GM15510 (cell line): ENCODE data around the gene SLC2A10.

ENCODE experiments used
- POLR2A ChIP-seq: IDR thresholded peaks from 3 replicates; pipeline ENCODE4 v1.6.1; 2011; ENCODE audit warnings: borderline replicate concordance; ENCODE audit not compliant: insufficient read length; ENCODE audit errors: extremely low read depth

Gene SLC2A10

GRCh38 chr20:46708172-46708860 is 1.1 kb upstream of the SLC2A10 start:
- TF ChIP-seq POLR2A = no peak

DNA sequence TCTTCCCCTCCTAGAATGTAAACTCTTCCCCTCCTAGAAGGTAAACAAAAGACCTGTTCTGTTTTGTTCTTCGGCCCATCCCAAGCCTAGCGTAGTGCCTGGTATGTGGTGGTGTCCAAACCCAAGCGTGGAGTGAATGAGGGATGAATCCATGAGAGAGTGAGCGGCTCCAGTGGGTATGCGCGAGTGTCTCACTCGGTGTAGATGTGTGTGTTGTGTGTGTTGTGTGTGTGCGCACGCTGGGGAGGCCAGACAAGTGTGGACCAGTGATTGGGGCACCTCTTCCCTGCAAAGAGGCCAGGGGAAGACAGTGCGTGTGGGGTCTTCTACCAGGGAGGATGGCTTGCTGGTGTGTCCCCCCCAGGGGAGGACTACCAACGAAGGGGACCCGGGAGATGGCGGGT is 392 bp upstream of the SLC2A10 start:
- TF ChIP-seq POLR2A = no peak

DNA sequence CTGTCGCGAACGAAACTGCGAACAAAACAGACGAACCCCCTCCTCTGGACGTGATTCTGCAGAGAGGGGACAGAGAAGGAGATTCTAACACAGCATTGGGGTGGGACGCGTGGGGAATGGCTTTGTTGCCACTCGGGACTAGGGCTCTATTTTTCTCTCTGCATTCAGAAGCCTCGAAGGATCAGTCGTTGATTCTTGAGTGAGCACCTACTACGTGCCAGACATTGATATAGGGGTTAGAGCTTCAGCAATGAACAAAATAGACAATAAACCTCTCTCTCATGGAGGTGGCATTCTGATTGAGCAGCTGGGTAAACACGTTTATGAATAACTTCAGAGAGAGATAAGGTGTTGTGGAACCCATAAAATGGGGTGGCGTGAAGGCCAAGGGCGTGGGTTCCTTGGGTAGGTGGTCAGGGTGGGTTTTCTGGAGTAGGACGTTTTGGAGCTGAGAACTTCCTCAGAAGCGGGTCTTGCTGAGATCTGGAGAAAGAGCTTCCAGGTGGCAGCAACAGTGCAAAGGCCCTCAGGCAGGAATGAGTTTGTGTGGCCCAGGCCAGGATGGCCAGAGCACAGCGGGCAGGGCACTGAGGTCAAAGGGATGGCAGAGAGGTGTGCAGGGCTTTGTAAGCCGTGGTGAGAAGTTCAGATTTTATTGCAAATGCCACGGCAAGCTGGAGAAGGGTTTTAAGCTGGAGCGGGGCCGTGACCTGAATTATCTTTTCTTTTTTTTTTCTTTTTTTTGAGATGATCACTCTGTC is 884 bp downstream of the SLC2A10 start:
- no peak for TF ChIP-seq POLR2A

- no peak for TF ChIP-seq POLR2A
Measured at GRCh38 chr20:46712056-46712636, 2.7 kb downstream of the SLC2A10 start.

DNA sequence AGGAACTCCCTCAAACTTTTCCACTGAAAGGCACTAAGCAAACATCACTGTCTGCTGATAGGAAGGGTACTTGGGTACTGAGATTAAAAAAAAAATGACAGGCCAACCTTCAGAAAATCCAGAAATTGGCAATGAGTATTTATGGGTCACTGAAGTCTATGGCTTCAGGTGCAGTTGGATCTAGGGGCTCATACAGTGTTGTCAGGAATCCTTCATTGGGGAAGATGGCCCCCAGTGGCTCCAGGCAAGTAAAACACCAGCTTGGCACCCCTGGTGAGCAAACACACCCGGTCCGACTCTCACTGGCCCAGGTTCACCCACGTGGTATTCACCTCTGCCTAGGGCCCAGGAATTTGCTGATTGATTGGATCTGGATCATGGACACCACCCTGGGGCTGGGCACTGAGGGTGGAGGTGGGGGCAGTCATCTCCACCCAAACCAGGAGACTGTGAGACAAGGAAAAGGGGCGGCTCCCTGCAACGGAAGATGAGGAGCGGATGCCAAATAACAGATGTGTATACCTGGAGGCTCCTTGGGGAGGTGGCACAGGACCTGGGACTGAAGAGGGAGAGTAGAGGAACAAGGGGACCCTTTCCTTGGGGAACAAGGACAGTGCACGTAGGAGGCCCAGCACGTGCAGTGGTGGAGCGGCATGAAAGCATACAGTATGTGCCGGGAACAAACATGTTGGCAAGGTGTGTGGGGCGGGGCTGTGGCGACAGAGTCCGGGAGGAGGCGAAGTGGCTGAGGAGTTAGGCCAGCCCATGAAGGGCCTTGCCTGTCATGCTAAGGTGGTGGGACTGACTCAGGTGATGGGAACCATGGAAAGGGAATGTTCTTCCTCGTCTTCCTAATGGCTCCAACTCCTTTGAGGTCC is 4.7 kb downstream of the SLC2A10 start:
- no peak for TF ChIP-seq POLR2A

DNA sequence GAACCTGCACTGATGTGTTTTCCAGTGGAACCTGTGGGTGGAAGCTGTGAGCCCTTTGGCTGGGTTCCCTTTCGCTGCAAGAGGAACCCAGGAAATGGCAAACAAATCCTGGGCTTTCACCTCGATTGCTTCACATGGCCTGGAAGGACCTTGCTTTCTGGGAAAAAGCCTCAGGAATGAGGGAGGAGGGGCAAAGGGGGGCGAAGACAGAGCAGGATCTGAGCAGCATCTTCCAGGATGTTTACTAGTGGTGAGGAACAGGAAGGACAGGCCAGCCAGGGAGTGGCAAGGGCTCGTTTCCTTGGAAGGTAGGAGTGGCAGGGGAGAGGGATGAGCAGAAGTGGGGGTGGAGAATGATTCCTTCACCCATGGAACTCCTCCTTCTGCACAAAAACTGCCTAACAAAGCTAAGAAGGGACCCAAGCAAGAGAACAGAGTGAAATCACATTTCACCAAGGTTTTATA is 5.9 kb downstream of the SLC2A10 start:
- TF ChIP-seq POLR2A = no peak

- TF ChIP-seq POLR2A = no peak
Measured at GRCh38 chr20:46717818-46718541, 8.5 kb downstream of the SLC2A10 start.

DNA sequence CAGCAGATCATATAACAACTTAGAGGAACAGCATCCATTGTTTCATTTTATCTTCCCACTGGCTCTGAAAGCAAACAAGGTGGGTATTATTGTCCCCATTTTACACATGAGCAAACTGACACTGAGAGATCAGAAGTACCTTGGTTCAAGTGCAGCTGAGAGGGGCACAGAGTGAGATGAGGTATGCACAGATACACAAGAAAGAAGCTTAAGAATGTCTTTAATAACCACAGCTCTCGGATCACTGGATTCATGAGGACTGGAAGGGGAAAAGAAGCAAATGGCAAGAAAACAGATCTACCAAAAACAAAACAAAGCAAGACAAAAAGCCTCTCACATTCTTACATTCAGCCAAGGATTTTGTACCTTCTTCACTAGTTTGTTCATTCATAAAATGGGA is 10.6 kb downstream of the SLC2A10 start:
- no peak for TF ChIP-seq POLR2A

DNA sequence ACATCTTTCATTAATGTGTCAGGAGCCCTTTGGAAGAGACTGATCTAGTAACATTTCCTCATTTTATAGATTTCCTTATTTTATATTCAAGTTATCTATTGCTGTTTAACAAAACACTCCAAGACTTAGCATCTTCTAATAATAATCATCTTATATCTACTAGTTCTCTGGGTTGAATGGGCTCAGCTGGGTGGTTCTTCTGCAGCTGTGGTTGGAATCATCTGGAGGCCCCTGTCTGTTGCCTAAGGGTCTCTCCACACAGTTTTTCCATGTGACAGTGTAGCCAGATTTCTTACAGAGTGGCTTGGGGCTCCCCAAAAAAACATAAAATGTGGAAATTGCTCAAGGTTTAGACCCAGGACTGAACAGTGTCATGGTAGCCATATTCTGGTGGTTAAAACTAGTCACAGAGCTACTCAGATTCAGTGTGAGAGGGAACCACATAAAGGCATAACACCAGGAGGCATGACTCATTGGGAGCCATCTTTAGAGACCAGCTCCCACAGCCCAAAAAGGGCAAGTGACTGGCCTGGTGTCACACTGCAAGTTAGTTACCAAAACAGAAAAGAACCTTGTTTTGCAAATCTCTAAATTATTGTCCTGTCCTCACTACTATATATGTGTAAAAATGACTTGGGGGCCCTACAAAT is 11.5 kb downstream of the SLC2A10 start:
- TF ChIP-seq POLR2A = no peak

DNA sequence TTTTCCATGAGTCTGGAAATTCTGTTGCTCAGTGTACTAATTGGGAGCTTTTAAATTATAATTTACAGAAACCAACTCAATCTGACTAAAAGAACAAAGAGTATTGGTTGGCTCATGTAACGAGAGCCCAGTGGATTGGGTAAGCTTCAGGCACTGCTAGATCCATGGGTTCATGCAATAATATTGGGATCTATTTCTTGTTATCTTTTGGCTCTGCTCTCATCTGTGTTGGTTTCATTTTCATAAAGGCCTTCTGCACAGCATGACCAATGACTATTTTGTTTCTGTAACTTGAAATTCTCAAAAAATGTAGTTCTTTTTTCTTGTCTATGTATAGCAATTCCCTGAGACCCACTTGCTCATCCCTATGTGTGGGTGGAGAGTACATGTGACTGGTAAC is 12.0 kb downstream of the SLC2A10 start:
- TF ChIP-seq POLR2A = no peak

- TF ChIP-seq POLR2A = no peak
Measured at GRCh38 chr20:46722450-46722849, 13.0 kb downstream of the SLC2A10 start.

GRCh38 chr20:46723039-46723438 is 13.6 kb downstream of the SLC2A10 start:
- no peak for TF ChIP-seq POLR2A

GRCh38 chr20:46724343-46724959 is 15.0 kb downstream of the SLC2A10 start:
- no peak for TF ChIP-seq POLR2A
